CD14-positive monocyte (primary cell): Measurements from ENCODE around the gene ZNF782. TPM values are rescaled to one million over a fixed set of nuclear protein-coding genes. Genes with fewer than 3 reads are reported as not detected.
A peak's percentile ranks its signal among the peaks of the same experiment; 100 is the strongest.
"Not testable (repeated sequence)": the region's sequence is repeated elsewhere in the genome, so short reads cannot be mapped to it uniquely, and the experiment has no call there.

Experiments
- DNase-seq, 3 donors: peaks; one replicate each; pipeline ENCODE4 v3.0.0-alpha.2; 2011 to 2022
- H2AFZ ChIP-seq: 2 replicates; pipeline ENCODE4 v1.6.0; 2012; ENCODE audit warnings: mild to moderate bottlenecking, low read depth, low read length, inconsistent platforms; ENCODE audit not compliant: insufficient read depth, poor library complexity, severe bottlenecking
- H3K27ac ChIP-seq, 2 donors: 1 replicate in 1 of 2; 2 replicates in 1 of 2; pipeline ENCODE4 v1.5.1; 2012 to 2013; ENCODE audit warnings: low read length in 2 of 2, control low read depth in 1 of 2, inconsistent platforms in 1 of 2, low read depth in 1 of 2, mild to moderate bottlenecking in 1 of 2
- H3K27me3 ChIP-seq, 2 donors: one replicate each; pipeline versions ENCODE4 v1.6.0 to v1.6.1; 2011 to 2013; ENCODE audit warnings: low read length in 2 of 2; ENCODE audit not compliant: control insufficient read depth in 2 of 2, insufficient read depth in 2 of 2
- H3K36me3 ChIP-seq, 2 donors: replicated peaks in 1 of 2; 1 replicate in 1 of 2; 2 replicates in 1 of 2; pipeline versions ENCODE4 v1.5.1 to v1.6.1; 2012 to 2013; ENCODE audit warnings: low read length in 2 of 2, control low read depth in 1 of 2, inconsistent platforms in 1 of 2, mild to moderate bottlenecking in 1 of 2; ENCODE audit not compliant: insufficient read depth in 2 of 2, control insufficient read depth in 1 of 2
- H3K4me1 ChIP-seq, 2 donors: 1 replicate in 1 of 2; 2 replicates in 1 of 2; pipeline versions ENCODE4 v1.5.1 to v1.6.1; 2012 to 2013; ENCODE audit warnings: low read length in 2 of 2, control low read depth in 1 of 2, inconsistent platforms in 1 of 2, mild to moderate bottlenecking in 1 of 2, moderate library complexity in 1 of 2; ENCODE audit not compliant: insufficient read depth in 2 of 2, control insufficient read depth in 1 of 2
- H3K4me2 ChIP-seq: replicated peaks from 2 replicates; pipeline ENCODE3; 2012; ENCODE audit warnings: low read length, moderate library complexity, mild to moderate bottlenecking; ENCODE audit not compliant: poor library complexity, severe bottlenecking; ENCODE audit errors: extremely low read depth
- H3K4me3 ChIP-seq, 3 experiments: fragments of 200-600 bp in 1 of 3; sonication (generic) in 1 of 3; replicated peaks in 1 of 3; 1 replicate in 2 of 3; 2 replicates in 1 of 3; pipeline ENCODE4 v1.5.1; 2011 to 2013; ENCODE audit warnings: low read length in 3 of 3, mild to moderate bottlenecking in 3 of 3, control low read depth in 2 of 3, low read depth in 2 of 3, inconsistent platforms in 1 of 3, moderate library complexity in 1 of 3
- H3K79me2 ChIP-seq: 2 replicates; pipeline ENCODE4 v1.6.0; 2012; ENCODE audit warnings: mild to moderate bottlenecking, control low read depth, inconsistent platforms, low read length, moderate library complexity; ENCODE audit not compliant: insufficient read depth
- H3K9ac ChIP-seq: 2 replicates; pipeline ENCODE4 v1.6.0; 2017; ENCODE audit warnings: low read length, mild to moderate bottlenecking; ENCODE audit not compliant: insufficient read depth, poor library complexity, severe bottlenecking
- H3K9me3 ChIP-seq, 2 donors: replicated peaks in 1 of 2; 1 replicate in 1 of 2; 2 replicates in 1 of 2; pipeline versions ENCODE4 v1.5.1 to v1.6.1; 2012 to 2013; ENCODE audit warnings: low read length in 2 of 2, control low read depth in 1 of 2; ENCODE audit not compliant: control insufficient read depth in 1 of 2, insufficient read depth in 1 of 2
- H4K20me1 ChIP-seq: 2 replicates; pipeline ENCODE4 v1.6.0; 2012; ENCODE audit warnings: mild to moderate bottlenecking, low read length, control low read depth, moderate library complexity; ENCODE audit not compliant: insufficient read depth
- H3K27ac Mint-ChIP-seq, 7 donors: one replicate each; pipeline ENCODE4 v1.8.0; 2020; ENCODE audit warnings: mild to moderate bottlenecking in 7 of 7, mixed read lengths in 7 of 7, moderate library complexity in 6 of 7, inconsistent platforms in 2 of 7
- H3K27me3 Mint-ChIP-seq, 3 donors: one replicate each; pipeline ENCODE4 v1.8.0; 2021 to 2022; ENCODE audit warnings: low read depth in 3 of 3, mild to moderate bottlenecking in 3 of 3, mixed read lengths in 3 of 3, moderate library complexity in 3 of 3, inconsistent platforms in 1 of 3
- H3K36me3 Mint-ChIP-seq, 2 donors: one replicate each; pipeline ENCODE4 v1.8.0; 2020; ENCODE audit warnings: mixed read lengths in 2 of 2, inconsistent platforms in 1 of 2, mild to moderate bottlenecking in 1 of 2
- H3K4me1 Mint-ChIP-seq: one replicate; pipeline ENCODE4 v1.8.0; 2020; ENCODE audit warnings: mild to moderate bottlenecking, mixed read lengths
- H3K4me3 Mint-ChIP-seq, 2 donors: one replicate each; pipeline ENCODE4 v1.8.0; 2020; ENCODE audit warnings: mild to moderate bottlenecking in 2 of 2, mixed read lengths in 2 of 2, moderate library complexity in 1 of 2
- H3K9me3 Mint-ChIP-seq, 7 donors: one replicate each; pipeline ENCODE4 v1.8.0; 2020 to 2022; ENCODE audit warnings: mixed read lengths in 7 of 7, mild to moderate bottlenecking in 6 of 7, moderate library complexity in 6 of 7, inconsistent platforms in 2 of 7
- WGBS: methylation state at CpG from one replicate; pipeline ENCODE4 v1.1.5; 2013; ENCODE audit warnings: missing lambda C conversion rate; ENCODE audit not compliant: insufficient coverage; 5-methylcytosine and 5-hydroxymethylcytosine counted together
- intact Hi-C, 2 donors: fragments of 100-400 bp; cut with micrococcal nuclease; formaldehyde crosslinking; loops; one replicate each; pipeline versions ENCODE4 v1.15.0 to v1.15.1; 2023
- polyA plus RNA-seq, 3 donors: library from polyadenylated mRNA; depleted of rRNA in 1 of 3; unstranded in 2 of 3; stranded (reverse) in 1 of 3; fragments of 300-500 nt in 2 of 3; fragments of >200 nt in 1 of 3; fragmentation: Illumina TruSeq in 2 of 3; gene quantifications; 1 replicate in 2 of 3; 2 replicates in 1 of 3; pipeline ENCODE4 v1.2.3, GENCODE V29; 2012 to 2021
- TF ChIP-seq, protein P1 (sequence below): fragments of 200-600 bp; IDR thresholded peaks from one replicate; pipeline ENCODE4 v1.8.0; 2022; ENCODE audit warnings: antibody characterized with exemption, mild to moderate bottlenecking

The ZNF782 gene
- polyA plus RNA-seq, 3 donors = 1.1 to 1.3 (median 1.1) TPM

DNA sequence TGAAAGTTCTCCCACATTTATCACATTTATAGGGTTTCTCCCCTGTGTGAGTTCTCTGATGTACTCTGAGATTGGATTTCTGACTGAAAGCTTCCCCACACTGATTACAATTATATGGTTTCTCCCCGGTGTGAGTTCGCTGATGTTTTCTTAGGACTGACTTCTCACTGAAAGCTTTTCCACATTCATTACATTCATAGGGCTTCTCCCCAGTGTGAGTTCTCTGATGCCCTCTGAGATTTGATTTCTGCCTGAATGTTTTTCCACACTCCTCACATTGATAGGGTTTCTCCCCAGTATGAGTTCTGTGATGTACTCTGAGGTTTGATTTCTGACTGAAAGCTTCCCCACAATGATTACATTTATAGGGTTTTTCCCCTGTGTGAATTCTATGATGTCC is 36.3 kb downstream of the ZNF782 start:
- Histone ChIP-seq H3K9ac (no peak overlapping the region), H3K79me2 (no peaks in the 10 kb centered on the region), H3K4me1 (no peaks in the 10 kb centered on the region), H3K36me3 (peaks cover 10 to 56% of the 10 kb centered on the region in 2 donors), H2AFZ (no peak overlapping the region), H3K9me3 (peaks cover 40 to 99% of the 10 kb centered on the region in 2 donors), H3K4me2 (no peak overlapping the region), H3K27me3 (no peaks in the 10 kb centered on the region), H3K4me3 (peak overlapping the region in 1 of 3 experiments; percentile 11), H4K20me1 (no peaks in the 10 kb centered on the region), H3K27ac (no peak overlapping the region)
- TF ChIP-seq, protein P1, sequence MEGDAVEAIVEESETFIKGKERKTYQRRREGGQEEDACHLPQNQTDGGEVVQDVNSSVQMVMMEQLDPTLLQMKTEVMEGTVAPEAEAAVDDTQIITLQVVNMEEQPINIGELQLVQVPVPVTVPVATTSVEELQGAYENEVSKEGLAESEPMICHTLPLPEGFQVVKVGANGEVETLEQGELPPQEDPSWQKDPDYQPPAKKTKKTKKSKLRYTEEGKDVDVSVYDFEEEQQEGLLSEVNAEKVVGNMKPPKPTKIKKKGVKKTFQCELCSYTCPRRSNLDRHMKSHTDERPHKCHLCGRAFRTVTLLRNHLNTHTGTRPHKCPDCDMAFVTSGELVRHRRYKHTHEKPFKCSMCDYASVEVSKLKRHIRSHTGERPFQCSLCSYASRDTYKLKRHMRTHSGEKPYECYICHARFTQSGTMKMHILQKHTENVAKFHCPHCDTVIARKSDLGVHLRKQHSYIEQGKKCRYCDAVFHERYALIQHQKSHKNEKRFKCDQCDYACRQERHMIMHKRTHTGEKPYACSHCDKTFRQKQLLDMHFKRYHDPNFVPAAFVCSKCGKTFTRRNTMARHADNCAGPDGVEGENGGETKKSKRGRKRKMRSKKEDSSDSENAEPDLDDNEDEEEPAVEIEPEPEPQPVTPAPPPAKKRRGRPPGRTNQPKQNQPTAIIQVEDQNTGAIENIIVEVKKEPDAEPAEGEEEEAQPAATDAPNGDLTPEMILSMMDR = no peak
- H3K27ac Mint-ChIP-seq = no peak overlapping the region
- DNase-seq = no peak
- intact Hi-C loops = no loop called here
- H3K9me3 Mint-ChIP-seq = peaks cover 45 to 93% (median 87%) of the 10 kb centered on the region in 7 donors
- no peaks in the 10 kb centered on the region for H3K27me3 Mint-ChIP-seq
- 100% methylated on average over 2 of the region's 2 CpGs for WGBS
- H3K4me3 Mint-ChIP-seq = no peak overlapping the region
- peaks cover 40 to 57% of the 10 kb centered on the region in 2 donors for H3K36me3 Mint-ChIP-seq
- H3K4me1 Mint-ChIP-seq = no peaks in the 10 kb centered on the region

DNA sequence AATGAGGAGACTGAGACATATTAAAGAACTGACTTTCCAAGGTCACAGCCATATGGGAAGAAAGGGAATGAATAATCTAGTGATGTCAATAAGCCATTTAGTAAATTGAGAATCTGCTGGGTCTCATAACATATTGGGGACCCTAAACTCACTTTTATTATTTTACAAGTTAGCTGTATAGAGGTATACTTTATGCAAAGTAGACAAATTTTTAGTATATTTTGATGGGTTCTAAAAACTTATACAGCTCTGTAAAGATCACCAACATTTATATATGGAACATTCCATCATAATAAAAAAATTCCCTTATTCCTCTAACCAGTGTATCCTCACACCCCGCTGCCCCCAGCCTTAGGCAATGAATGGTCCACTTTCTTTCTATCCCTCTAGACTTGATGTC is 40.7 kb downstream of the ZNF782 start:
- H3K9me3 Mint-ChIP-seq = peaks cover 48 to 91% (median 84%) of the 10 kb centered on the region in 7 donors
- H3K27me3 Mint-ChIP-seq = no peaks in the 10 kb centered on the region
- H3K36me3 Mint-ChIP-seq = peaks cover 6 to 19% of the 10 kb centered on the region in 2 donors
- intact Hi-C loops = no loop called here
- no peaks in the 10 kb centered on the region for H4K20me1 ChIP-seq
- no peak overlapping the region for H3K27ac Mint-ChIP-seq
- no peak overlapping the region for H3K27ac ChIP-seq
- no peak overlapping the region for H3K4me3 ChIP-seq
- H3K4me2 ChIP-seq = no peak overlapping the region
- DNase-seq = no peak
- H3K27me3 ChIP-seq = no peaks in the 10 kb centered on the region
- peaks cover 0 to 13% of the 10 kb centered on the region in 2 donors for H3K36me3 ChIP-seq
- TF ChIP-seq, protein P1 = no peak
- H3K4me1 Mint-ChIP-seq = no peaks in the 10 kb centered on the region
- peaks cover 55 to 97% of the 10 kb centered on the region in 2 donors for H3K9me3 ChIP-seq
- no peaks in the 10 kb centered on the region for H3K79me2 ChIP-seq
- H3K4me1 ChIP-seq = no peaks in the 10 kb centered on the region
- no CpG with 5 or more reads among the region's 1 CpG for WGBS
- H3K4me3 Mint-ChIP-seq = no peak overlapping the region
- H2AFZ ChIP-seq = no peak overlapping the region
- no peak overlapping the region for H3K9ac ChIP-seq

DNA sequence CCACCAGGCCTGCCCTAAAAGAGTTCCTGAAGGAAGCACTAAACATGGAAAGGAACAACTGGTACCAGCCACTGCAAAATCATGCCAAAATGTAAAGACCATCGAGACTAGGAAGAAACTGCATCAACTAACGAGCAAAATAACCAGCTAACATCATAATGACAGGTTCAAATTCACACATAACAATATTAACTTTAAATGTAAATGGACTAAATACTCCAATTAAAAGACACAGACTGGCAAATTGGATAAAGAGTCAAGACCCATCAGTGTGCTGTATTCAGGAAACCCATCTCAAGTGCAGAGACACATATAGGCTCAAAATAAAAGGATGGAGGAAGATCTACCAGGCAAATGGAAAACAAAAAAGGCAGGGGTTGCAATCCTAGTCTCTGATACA is 55.4 kb downstream of the ZNF782 start:
- peaks cover 43 to 47% of the 10 kb centered on the region in 2 donors for H3K9me3 ChIP-seq
- H3K27ac ChIP-seq, H2AFZ ChIP-seq, H3K9ac ChIP-seq, H3K4me1 Mint-ChIP-seq, H3K4me1 ChIP-seq, H3K27me3 Mint-ChIP-seq, H3K4me3 ChIP-seq, intact Hi-C loops, H3K27me3 ChIP-seq, H3K79me2 ChIP-seq, H3K27ac Mint-ChIP-seq, H3K4me2 ChIP-seq, H4K20me1 ChIP-seq, DNase-seq, H3K4me3 Mint-ChIP-seq: not testable (repeated sequence)
- peaks cover 58 to 77% (median 64%) of the 10 kb centered on the region in 7 donors for H3K9me3 Mint-ChIP-seq
- peaks cover 20 to 41% of the 10 kb centered on the region in 2 donors for H3K36me3 Mint-ChIP-seq
- no CpG with 5 or more reads among the region's 2 CpGs for WGBS
- peaks cover 0 to 19% of the 10 kb centered on the region in 2 donors for H3K36me3 ChIP-seq
